GM19372 (cell line): ENCODE measurements around the gene TFCP2L1.
"Not testable (repeated sequence)": the region's sequence is repeated elsewhere in the genome, so short reads cannot be mapped to it uniquely, and the experiment has no call there.

Experiments used
- ATAC-seq: cut with Tn5 transposase; IDR thresholded peaks from one replicate; pipeline ENCODE4 v1.9.1; 2021; ENCODE audit warnings: mild to moderate bottlenecking, low read depth, moderate library complexity; ENCODE audit not compliant: unreplicated experiment

TFCP2L1 gene

GRCh38 chr2:121231385-121232000 is 53.5 kb downstream of the TFCP2L1 start:
- ATAC-seq, result no peak

DNA sequence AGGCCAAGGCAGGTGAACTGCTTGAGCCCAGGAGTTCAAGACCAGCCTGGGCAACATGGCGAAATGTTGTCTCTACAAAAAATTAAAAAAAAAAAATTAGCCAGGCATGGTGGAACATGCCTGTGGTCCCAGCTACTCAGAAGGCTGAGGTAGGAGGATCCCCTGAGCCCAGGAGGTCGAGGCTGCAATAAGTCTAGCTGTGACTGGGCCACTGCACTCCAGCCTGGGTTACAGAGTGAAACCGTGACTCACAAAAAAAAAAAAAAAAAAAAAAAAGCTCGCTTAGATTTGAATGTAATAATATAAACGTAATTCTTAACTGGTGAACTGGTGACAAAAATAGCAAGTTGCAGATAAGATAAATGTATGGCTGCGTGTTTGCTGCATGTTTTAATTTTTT is 56.5 kb downstream of the TFCP2L1 start:
- ATAC-seq, result no peak

DNA sequence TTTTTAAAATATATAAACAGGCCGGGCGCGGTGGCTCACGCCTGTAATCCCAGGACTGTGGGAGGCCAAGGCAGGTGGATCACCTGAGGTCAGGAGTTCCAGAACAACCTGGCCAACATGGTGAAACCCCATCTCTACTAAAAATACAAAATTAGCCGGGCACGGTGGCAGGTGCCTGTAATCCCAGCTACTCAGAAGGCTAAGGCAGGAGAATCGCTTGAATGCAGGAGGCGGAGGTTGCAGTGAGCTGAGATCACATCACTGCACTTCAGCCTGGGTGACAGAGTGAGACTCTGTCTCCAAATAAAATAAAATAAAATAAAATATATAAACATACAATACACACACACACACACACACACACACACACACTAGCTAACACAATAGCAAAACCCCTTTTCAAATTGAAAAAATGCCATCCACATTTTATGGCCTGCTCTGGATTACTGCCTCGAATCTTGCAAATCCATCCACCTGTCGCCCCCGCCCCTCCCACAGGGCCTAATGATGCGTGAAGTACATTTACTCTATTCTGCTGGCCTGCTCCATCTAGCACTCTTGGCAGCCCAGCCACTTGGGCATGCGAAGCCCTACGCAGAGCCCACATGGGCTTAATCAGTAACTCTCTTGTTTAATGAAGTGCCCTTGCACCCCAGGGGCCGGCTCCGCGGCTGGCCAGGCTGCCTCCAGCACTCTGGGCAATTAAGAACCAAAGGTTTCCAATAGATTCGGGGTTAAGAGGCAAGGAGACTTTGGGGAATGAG is 57.4 kb downstream of the TFCP2L1 start:
- ATAC-seq, result not testable (repeated sequence)

DNA sequence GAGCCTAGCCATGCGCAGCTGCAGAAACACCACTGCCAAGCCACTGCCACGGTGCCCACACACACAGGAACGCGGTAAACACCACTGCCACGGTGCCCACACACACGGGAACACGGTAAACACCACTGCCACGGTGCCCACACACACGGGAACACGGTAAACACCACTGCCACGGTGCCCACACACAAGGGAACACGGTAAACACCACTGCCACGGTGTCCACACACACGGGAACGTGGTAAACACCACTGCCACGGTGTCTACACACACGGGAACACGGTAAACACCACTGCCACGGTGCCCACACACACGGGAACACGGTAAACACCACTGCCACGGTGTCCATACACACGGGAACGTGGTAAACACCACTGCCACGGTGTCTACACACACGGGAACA is 59.3 kb downstream of the TFCP2L1 start:
- ATAC-seq, result not testable (repeated sequence)

- ATAC-seq, result no peak
These were observed 64.0 kb downstream of the TFCP2L1 start for GRCh38 chr2:121220995-121221394.

DNA sequence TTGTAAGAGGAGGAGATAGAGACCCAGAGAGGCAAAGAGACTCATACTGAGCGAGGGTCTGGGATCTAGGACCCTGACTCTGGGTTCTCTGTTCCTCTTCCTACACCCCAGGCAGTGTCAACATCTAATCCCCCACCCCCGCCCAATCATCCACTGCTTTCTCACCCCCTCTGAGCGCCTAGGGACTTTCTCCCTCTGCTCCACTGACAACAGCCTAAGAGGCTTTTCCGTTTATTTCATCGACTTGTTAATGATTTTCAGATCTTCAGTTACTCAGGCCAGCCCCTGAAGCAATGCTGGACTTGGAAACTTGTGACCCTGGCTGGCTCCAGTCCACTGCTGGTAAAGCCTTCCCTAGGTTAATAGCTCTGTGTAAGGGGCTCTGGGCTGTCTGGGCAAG is 65.1 kb downstream of the TFCP2L1 start:
- ATAC-seq, result no peak

DNA sequence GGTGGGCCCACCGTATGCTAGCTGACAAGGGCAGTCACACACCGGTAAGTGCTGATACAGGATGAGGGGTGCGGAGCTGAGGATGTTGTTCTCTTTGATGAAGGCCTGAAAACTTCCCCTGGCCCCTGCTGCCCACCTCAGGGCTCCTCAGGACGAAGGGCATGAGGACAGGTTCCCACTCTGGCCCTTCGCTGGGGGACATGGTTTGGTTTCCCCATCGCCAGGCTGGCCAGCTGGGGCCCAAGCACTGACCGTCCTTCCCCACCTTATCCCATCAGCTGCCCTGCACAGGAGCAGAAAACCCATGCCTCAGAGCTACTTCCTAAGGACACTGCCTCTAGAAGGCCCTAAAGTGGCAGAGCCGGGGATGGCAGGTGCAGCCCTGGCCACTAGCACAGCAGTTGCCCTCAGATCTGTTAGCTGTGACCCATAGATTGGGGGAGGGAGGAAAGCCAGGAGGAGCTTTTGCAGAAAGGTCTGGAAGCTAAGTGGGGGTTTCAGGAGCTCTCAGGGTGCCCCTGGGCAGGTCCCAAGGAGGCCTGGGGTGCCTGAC is 66.5 kb downstream of the TFCP2L1 start:
- no peak for ATAC-seq

- no peak for ATAC-seq
These were observed 67.4 kb downstream of the TFCP2L1 start for GRCh38 chr2:121217627-121218026.

DNA sequence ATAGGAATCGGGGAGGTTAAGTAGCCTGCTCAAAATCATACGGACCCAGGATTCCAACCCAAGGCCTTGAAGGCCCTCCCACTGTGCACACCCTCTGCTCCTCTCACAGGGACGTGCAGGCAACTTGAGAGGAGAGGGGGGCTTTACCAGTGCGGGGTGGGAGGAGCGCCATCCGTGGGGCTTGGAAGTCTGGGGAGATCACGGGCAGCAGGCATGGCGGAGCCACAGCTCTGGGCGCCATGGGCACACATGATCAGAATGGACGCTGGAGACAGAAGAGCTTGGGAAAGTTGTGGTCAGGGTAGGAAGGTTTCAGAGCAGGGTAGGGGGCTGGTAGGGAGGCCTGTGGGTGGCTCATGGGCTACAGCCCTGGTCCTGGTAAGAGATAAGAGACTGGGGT is 70.7 kb downstream of the TFCP2L1 start:
- ATAC-seq, result no peak

DNA sequence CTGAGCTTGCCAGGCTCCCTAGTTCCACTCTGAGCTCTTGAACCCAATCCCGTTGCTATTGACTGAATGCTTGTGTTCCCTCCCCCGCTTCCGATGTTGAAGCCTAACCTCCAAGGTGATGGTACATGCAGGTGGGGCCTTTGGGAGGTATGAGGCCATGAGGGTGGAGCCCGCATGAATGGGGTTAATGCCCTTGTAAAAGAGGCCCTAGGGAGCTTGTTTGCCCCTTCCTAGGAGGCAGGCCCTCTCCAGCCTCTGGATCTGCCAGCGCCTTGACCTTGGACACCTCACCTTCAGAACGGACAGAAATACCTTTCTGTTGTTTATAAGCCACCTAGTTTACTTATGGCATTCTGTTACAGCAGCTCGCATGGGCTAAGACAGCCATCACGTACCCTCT is 71.6 kb downstream of the TFCP2L1 start:
- no peak for ATAC-seq

DNA sequence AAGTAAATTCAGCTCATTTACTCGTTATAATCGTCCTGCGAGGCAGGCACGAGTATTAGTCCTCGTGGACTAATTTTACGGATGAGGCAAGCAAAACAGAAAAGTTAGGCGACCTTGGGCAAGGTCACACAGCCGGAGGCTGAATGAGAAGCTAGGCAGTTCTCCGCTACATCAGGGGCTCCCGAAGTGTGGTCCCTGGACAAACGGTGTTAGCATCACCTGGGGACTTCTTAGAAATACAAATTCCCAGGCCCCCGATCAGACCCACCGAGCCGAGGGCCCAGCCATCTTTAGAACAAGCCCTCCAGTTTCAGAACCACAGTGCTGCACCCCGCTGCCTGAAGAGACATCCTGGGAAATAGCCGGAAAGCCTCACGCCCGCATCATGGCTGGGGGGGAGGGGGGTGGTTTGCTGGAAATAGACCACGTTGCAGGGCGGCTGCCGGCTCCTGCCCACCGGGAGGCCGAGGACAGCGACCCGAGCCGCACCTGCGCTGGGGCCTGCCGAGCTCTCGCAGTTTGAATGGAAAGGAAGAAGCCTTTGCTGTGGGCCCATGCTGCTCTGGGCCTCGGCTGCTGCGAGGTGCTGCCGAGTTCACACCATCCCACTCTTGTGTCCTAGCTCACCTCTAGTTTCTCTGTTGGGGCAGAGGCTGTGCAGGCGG is 72.2 kb downstream of the TFCP2L1 start:
- no peak for ATAC-seq

- no peak for ATAC-seq
These were observed 73.3 kb downstream of the TFCP2L1 start for GRCh38 chr2:121211689-121212151.

DNA sequence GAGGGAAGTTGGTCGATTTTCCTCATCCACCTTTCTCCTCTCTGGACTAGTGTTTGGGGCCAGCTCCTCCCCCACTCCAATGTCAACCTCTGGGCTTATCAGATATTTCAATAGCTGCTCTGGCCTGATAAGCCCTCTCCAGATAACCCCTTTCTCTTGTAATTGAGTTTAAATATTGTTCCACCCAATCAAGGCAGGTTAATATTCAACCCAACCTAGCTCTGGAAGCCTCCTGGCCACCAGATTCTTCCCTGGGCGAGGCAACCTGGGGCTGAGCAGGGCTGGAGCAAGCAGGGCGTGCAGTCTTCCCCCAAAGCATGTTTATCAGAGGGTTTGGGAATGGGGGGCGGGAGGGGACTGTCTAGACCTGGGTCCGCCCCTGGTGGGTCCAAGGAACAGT is 73.8 kb downstream of the TFCP2L1 start:
- no peak for ATAC-seq

DNA sequence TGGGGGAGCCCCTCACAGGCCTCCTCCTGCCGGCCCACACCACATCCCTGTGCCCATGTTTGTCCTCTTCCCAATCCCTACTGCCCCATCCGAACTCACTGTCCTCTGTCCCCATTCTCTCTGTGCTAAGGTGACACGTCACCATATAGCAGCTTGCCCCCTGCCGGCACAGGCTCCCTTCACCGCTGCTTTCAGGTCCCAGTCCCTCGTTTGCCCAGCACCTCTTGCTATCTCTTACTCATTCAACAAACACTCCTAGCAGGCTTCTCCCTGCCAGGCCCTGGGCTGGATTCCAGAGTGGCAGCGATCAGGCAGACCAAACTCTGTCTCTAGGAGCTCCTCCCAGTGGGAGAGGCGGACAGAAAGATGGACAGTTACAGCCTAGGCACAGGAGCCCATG is 74.3 kb downstream of the TFCP2L1 start:
- no peak for ATAC-seq

DNA sequence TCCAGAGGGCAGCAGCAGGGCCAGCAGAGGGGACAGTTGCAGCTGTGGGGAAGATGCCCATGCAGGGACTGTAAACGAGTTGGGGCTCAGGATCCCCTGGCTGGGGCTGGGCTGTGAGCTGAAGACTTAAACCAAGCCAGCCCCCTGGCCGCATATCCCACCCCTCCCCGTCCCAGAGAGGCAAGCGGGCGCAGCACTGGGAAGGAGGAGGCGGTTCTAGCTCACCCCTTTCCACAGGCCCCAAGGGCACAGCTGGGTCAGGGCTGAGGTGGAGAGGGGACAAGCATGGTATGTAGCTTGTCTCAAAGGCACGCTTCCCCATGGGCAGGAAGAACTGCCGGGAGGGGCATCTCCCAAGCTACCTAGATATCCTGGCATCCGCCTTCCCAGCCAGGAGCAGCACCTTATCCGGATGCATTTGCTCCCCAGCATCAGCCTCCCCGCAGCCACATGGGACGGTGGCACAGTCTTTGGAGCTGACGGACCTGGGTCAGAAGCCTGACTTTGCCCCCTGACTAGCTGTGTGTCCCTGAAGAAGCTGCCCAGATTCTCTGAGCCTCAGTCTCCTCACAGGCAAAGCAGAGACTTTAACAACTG is 75.9 kb downstream of the TFCP2L1 start:
- no peak for ATAC-seq

- no peak for ATAC-seq
These were observed 77.5 kb downstream of the TFCP2L1 start for GRCh38 chr2:121207494-121207893.

GRCh38 chr2:121205321-121205942 is 79.6 kb downstream of the TFCP2L1 start:
- ATAC-seq, result no peak

DNA sequence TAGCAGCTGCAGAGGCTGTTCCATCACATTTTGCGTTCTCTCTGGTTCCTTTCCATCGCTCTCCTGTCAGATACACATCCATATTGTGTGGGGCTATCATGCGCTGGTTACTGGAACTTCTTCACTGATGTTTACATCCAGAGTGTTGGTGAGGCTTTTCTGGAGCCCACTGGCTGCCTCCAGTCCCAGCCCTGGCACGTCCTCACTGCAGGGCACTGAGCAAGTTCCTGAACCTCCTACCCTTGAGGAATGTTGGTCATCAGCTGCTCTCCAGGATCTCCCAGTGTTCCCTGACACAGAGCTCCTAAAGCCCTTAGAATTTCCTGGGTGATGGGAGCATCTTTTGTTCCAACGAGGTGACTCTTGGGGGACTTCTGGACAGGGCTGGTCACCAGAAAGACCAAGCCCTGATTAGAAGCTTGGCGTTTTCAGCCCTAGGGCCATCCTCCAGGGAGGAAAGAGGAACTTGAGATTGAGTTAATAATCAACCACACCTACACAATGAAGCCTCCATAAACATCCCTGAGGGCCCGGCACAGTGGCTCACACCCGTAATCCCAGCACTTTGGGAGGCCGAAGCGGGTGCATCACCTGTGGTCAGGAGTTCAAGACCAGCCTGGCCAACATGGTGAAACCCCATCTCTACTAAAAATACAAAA is 81.3 kb downstream of the TFCP2L1 start:
- no peak for ATAC-seq

GRCh38 chr2:121202541-121203310 is 82.3 kb downstream of the TFCP2L1 start:
- ATAC-seq, result no peak
